ENCODE measurements around the gene PSMB11.

The PSMB11 gene

DNA sequence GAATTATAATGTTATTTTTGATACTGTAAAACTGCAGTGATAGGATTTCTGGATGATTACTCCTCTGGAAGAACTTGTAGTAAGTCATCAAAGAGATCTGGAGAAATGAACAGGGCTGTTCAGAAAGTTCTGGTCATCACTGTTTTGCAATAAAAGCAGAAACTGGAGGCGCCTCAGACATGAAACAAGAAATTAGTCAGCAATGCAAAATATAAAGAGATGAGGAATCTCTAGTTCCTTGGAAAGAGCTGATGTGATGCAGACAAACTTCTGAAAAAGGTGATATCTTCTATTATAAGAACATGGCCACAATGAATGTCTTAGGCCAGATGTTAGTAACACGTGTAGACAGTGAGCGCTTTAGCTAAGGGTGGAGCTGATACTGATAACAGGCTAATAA lies 43.4 kb downstream of the PSMB11 start:
- Histone ChIP-seq H3K4me3 (ENCODE audit: low read length in 2 of 2) (no peak overlapping the region), H3K9ac (ENCODE audit: low read depth in 1 of 2, low read length in 2 of 2) (no peak overlapping the region), H3K4me1 (ENCODE audit: control insufficient read depth in 2 of 2, insufficient read depth in 2 of 2, low read length in 2 of 2) (no peaks in the 10 kb centered on the region), H3K27ac (ENCODE audit: low read depth in 2 of 2, low read length in 2 of 2) (no peak overlapping the region), H3K27me3 (ENCODE audit: control insufficient read depth in 2 of 2, insufficient read depth in 2 of 2, low read length in 2 of 2) (no peaks in the 10 kb centered on the region), H3K9me3 (ENCODE audit: control insufficient read depth in 2 of 2, low read length in 2 of 2) (no peaks in the 10 kb centered on the region), H3K36me3 (ENCODE audit: control insufficient read depth in 2 of 2, insufficient read depth in 2 of 2, low read length in 2 of 2) (peaks cover 57 to 60% of the 10 kb centered on the region in 2 donors)

- Histone ChIP-seq H3K4me3 (ENCODE audit: low read length in 2 of 2) (no peak overlapping the region), H3K9me3 (ENCODE audit: control insufficient read depth in 2 of 2, low read length in 2 of 2) (no peaks in the 10 kb centered on the region)
These were observed 44.6 kb downstream of the PSMB11 start for GRCh38 chr14:23086565-23086964.

GRCh38 chr14:23089498-23090253 lies 47.7 kb downstream of the PSMB11 start:
- H3K4me3 ChIP-seq (ENCODE audit: low read length in 2 of 2): no peak overlapping the region
- peaks cover 57 to 65% of the 10 kb centered on the region in 2 donors for H3K36me3 ChIP-seq (ENCODE audit: control insufficient read depth in 2 of 2, insufficient read depth in 2 of 2, low read length in 2 of 2)
- H3K4me1 ChIP-seq (ENCODE audit: control insufficient read depth in 2 of 2, insufficient read depth in 2 of 2, low read length in 2 of 2): peaks cover 13 to 14% of the 10 kb centered on the region in 2 donors
- no peak overlapping the region for H3K9ac ChIP-seq (ENCODE audit: low read depth in 1 of 2, low read length in 2 of 2)
- H3K9me3 ChIP-seq (ENCODE audit: control insufficient read depth in 2 of 2, low read length in 2 of 2): no peaks in the 10 kb centered on the region
- H3K27ac ChIP-seq (ENCODE audit: low read depth in 2 of 2, low read length in 2 of 2): no peak overlapping the region
- H3K27me3 ChIP-seq (ENCODE audit: control insufficient read depth in 2 of 2, insufficient read depth in 2 of 2, low read length in 2 of 2): no peaks in the 10 kb centered on the region

More at GRCh38 chr14:23086565-23086964, 44.6 kb downstream of the PSMB11 start:
- no peaks in the 10 kb centered on the region for H3K4me1 ChIP-seq (ENCODE audit: control insufficient read depth in 2 of 2, insufficient read depth in 2 of 2, low read length in 2 of 2)
- H3K27ac ChIP-seq (ENCODE audit: low read depth in 2 of 2, low read length in 2 of 2): no peak overlapping the region
- no peak overlapping the region for H3K9ac ChIP-seq (ENCODE audit: low read depth in 1 of 2, low read length in 2 of 2)
- H3K36me3 ChIP-seq (ENCODE audit: control insufficient read depth in 2 of 2, insufficient read depth in 2 of 2, low read length in 2 of 2): peaks cover 53 to 57% of the 10 kb centered on the region in 2 donors
- H3K27me3 ChIP-seq (ENCODE audit: control insufficient read depth in 2 of 2, insufficient read depth in 2 of 2, low read length in 2 of 2): no peaks in the 10 kb centered on the region

DNA sequence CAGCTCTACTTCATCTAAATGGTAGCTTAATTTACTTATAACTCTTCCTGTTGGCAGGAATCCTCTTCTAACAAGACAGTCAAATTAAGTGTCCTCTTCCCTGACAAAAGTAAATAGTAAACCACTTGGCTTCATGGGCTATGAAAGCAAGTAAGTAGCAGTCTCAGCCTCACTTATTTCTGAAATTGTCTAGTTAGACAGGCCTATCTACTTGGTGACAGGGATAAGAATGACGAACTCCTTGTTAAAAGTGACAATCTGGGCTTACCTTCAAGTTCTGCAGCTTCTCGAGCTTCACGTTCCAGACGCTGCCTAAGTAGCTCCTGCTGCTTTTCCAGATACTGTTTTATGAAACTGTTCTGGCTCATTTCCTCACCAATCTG lies 48.2 kb downstream of the PSMB11 start:
- H3K9me3 ChIP-seq (ENCODE audit: control insufficient read depth in 2 of 2, low read length in 2 of 2): no peaks in the 10 kb centered on the region
- H3K27ac ChIP-seq (ENCODE audit: low read depth in 2 of 2, low read length in 2 of 2): no peak overlapping the region
- peaks cover 13 to 14% of the 10 kb centered on the region in 2 donors for H3K4me1 ChIP-seq (ENCODE audit: control insufficient read depth in 2 of 2, insufficient read depth in 2 of 2, low read length in 2 of 2)
- H3K9ac ChIP-seq (ENCODE audit: low read depth in 1 of 2, low read length in 2 of 2): no peak overlapping the region
- H3K27me3 ChIP-seq (ENCODE audit: control insufficient read depth in 2 of 2, insufficient read depth in 2 of 2, low read length in 2 of 2): no peaks in the 10 kb centered on the region
- no peak overlapping the region for H3K4me3 ChIP-seq (ENCODE audit: low read length in 2 of 2)
- H3K36me3 ChIP-seq (ENCODE audit: control insufficient read depth in 2 of 2, insufficient read depth in 2 of 2, low read length in 2 of 2): peaks cover 56 to 64% of the 10 kb centered on the region in 2 donors

GRCh38 chr14:23091294-23092225 lies 49.5 kb downstream of the PSMB11 start:
- H3K9ac ChIP-seq (ENCODE audit: low read depth in 1 of 2, low read length in 2 of 2): no peak overlapping the region
- no peaks in the 10 kb centered on the region for H3K9me3 ChIP-seq (ENCODE audit: control insufficient read depth in 2 of 2, low read length in 2 of 2)
- H3K27me3 ChIP-seq (ENCODE audit: control insufficient read depth in 2 of 2, insufficient read depth in 2 of 2, low read length in 2 of 2): no peaks in the 10 kb centered on the region
- H3K27ac ChIP-seq (ENCODE audit: low read depth in 2 of 2, low read length in 2 of 2): no peak overlapping the region
- peaks cover 14 to 15% of the 10 kb centered on the region in 2 donors for H3K4me1 ChIP-seq (ENCODE audit: control insufficient read depth in 2 of 2, insufficient read depth in 2 of 2, low read length in 2 of 2)
- H3K36me3 ChIP-seq (ENCODE audit: control insufficient read depth in 2 of 2, insufficient read depth in 2 of 2, low read length in 2 of 2): peaks cover 43 to 51% of the 10 kb centered on the region in 2 donors
- H3K4me3 ChIP-seq (ENCODE audit: low read length in 2 of 2): no peak overlapping the region

- no peaks in the 10 kb centered on the region for H3K9me3 ChIP-seq (ENCODE audit: control insufficient read depth in 2 of 2, low read length in 2 of 2)
- peaks cover 43 to 50% of the 10 kb centered on the region in 2 donors for H3K36me3 ChIP-seq (ENCODE audit: control insufficient read depth in 2 of 2, insufficient read depth in 2 of 2, low read length in 2 of 2)
- no peaks in the 10 kb centered on the region for H3K27me3 ChIP-seq (ENCODE audit: control insufficient read depth in 2 of 2, insufficient read depth in 2 of 2, low read length in 2 of 2)
- H3K4me3 ChIP-seq (ENCODE audit: low read length in 2 of 2): no peak overlapping the region
- no peak overlapping the region for H3K27ac ChIP-seq (ENCODE audit: low read depth in 2 of 2, low read length in 2 of 2)
- H3K9ac ChIP-seq (ENCODE audit: low read depth in 1 of 2, low read length in 2 of 2): no peak overlapping the region
- peaks cover 19 to 20% of the 10 kb centered on the region in 2 donors for H3K4me1 ChIP-seq (ENCODE audit: control insufficient read depth in 2 of 2, insufficient read depth in 2 of 2, low read length in 2 of 2)
These were observed 51.1 kb downstream of the PSMB11 start for GRCh38 chr14:23093104-23093503.

DNA sequence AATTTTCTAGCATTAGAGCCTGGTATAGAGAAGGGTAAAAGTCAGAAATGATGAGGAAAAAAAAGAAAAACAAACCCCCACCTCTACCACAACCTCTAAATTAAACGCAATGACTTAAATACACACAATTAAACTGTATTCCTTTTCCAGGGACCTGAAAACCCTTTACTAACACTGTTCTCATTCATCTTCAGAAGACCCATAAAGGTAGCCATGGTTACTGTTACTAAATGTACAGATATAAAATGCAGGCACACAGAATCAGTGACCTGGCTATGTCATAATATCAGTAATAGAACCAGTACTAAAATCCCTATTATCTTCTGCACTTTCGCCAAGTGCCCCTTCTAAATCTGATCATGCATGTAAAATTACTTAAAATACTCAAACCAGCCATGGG lies 51.5 kb downstream of the PSMB11 start:
- H3K27me3 ChIP-seq (ENCODE audit: control insufficient read depth in 2 of 2, insufficient read depth in 2 of 2, low read length in 2 of 2): no peaks in the 10 kb centered on the region
- peaks cover 19 to 20% of the 10 kb centered on the region in 2 donors for H3K4me1 ChIP-seq (ENCODE audit: control insufficient read depth in 2 of 2, insufficient read depth in 2 of 2, low read length in 2 of 2)
- no peak overlapping the region for H3K27ac ChIP-seq (ENCODE audit: low read depth in 2 of 2, low read length in 2 of 2)

More for the DNA sequence above, 51.5 kb downstream of the PSMB11 start:
- Histone ChIP-seq H3K9me3 (ENCODE audit: control insufficient read depth in 2 of 2, low read length in 2 of 2) (no peaks in the 10 kb centered on the region), H3K9ac (ENCODE audit: low read depth in 1 of 2, low read length in 2 of 2) (peak overlapping the region; percentile 95 to 99), H3K4me3 (ENCODE audit: low read length in 2 of 2) (peak overlapping the region; percentile 97 to 99), H3K36me3 (ENCODE audit: control insufficient read depth in 2 of 2, insufficient read depth in 2 of 2, low read length in 2 of 2) (peaks cover 43 to 49% of the 10 kb centered on the region in 2 donors)
